HG02970 (cell line): ENCODE measurements around the gene SEC24C.
"Not testable (repeated sequence)": the region's sequence is repeated elsewhere in the genome, so short reads cannot be mapped to it uniquely, and the experiment has no call there.

Source experiments
- ATAC-seq: cut with Tn5 transposase; IDR thresholded peaks from one replicate; pipeline ENCODE4 v1.9.1; 2021; ENCODE audit warnings: mild to moderate bottlenecking, moderate library complexity, moderate number of reproducible peaks; ENCODE audit not compliant: unreplicated experiment, low FRiP score

SEC24C gene

DNA sequence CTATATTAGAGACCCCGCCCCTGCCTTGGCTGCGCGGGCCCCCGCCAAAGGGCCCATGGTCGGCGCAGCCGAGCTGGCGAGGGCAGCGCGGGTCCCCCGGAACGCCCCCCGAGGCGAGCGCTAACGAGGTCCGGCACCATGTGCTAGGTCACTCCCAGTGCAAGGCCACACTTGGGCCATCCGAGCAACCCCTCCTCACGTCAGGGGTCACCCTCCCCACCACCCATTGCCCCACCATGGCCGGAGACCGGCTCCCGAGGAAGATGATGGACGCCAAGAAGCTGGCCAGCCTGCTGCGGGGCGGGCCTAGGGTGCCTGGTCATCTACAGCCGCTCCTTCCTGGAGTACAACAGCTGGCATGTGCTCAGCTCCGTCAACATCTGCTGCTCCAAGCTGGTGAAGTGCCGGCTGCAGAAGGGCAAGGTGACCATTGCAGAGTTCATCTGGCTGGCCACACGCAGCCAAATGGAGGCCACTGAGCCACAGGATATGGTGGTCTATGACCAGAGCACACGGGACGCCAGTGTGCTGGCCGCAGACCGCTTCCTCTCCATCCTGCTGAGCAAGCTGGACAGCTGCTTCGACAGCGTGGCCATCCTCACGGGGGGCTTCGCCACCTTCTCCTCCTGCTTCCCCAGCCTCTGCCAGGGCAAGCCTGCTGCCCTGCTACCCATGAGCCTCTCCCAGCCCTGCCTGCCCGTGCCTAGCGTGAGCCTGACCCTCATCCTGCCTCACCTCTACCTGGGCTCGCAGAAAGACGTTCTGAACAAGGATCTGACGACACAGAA lies 12.4 kb upstream of the SEC24C start:
- no peak for ATAC-seq

- no peak for ATAC-seq
These were observed 11.7 kb upstream of the SEC24C start for GRCh38 chr10:73732426-73732825.

- no peak for ATAC-seq
These were observed 11.1 kb upstream of the SEC24C start for GRCh38 chr10:73732931-73733623.

DNA sequence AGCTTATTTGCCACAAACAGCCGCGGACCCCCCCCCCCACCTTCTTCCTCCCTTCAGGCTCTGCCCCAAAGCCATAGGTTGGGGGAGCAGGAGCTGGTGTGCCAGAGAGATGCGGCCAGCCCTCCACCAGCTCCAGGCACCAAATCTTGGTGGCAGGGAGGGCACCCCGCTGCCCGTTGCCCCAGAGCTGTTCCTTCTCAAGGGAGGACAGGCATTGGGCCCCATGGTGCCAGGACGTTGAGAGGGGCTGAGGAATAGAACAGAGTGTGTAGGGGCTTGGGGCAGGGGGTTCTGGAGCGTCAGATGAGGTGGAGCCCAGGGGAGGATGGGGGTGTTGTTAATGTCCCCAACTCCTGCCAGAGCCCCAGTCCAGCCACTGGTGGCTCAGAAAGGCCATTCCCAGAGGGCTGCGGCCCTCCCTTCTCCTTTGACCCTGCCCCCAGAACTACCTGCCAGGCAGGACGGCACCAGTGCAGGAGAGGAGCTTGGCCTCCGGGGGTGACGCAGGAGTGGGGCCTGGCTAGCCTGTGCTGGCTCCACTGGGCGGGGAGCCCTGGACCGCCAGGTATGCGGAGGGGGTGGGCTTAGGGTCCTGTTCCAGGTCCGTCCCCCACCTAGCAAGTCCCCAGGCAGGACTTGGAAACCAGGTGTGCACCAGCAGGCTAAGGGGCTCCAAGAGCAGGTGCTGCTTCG lies 10.0 kb upstream of the SEC24C start:
- no peak for ATAC-seq

DNA sequence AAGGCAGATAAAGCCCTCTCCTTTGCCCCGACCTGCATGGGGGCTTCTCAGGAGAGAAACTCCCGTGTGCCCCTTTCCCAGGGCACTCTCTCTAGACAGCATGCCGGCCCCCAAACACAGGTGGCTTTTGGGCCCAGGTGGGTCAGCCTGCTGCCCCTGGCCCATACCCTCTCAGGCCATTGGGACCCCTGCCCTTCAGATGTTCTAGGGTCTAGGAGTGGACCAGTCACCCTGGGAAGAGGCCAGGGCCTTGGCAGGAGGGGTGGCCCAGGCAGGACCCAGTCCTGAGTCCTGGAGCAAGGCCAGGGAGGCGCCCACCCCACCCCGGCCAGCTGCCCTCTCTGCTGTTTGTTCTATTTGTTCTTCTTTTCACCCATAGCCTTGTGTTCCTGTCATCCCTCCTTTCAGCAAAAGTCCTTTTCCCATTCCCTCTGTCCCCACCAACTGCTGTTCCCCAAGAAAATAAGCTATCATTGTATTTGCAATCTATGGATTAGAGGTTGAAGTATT lies 9.3 kb upstream of the SEC24C start:
- no peak for ATAC-seq

DNA sequence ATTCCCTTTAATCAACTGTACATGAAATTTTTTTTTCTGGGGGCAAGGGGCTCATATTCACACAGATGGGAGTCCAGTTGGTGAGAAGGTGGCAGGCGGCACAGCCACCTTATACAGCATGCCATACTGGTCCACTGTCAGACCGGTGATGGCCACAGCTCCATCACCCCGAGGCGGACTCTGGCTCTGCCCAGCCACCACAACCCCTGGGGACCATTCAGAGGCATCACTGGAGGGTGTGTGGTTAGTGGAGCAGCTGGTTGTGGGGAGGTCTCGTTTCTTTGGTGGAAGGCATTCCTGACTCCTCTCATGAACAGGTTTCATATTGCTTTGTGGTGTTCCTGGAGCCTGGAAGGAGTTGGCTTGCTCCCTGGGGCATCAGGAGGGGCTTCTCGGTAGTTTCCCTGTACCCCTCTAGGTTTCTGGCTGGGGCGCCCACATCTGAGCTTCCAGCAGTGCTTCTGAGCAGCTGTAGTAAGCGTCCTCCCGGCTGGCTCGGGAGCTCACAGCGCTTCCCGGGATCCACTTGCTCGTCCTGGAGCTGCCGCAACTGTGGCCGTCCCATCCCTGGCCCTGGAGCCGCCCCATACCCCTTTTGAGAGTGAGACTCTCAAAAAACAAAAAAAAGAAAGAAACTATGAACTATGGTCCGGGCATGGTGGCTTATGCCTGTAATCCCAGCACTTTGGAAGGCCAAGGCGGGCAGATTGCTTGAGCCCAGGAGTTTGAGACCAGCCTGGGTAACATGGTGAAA lies 3.5 kb upstream of the SEC24C start:
- not testable (repeated sequence) for ATAC-seq

DNA sequence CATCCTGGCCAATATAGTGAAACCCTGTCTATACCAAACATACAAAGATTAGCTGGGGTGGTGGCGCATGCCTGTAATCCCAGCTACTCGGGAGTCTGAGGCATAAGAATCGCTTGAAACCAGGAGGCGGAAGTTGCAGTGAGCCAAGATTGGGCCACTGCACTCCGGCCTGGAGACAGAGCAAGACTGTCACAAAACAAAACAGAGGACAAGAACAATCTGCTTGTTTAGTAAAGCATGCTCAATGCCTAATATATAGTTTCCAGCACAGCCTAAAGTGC lies 1.8 kb upstream of the SEC24C start:
- ATAC-seq: no peak

- ATAC-seq: no peak
These were observed 756 bp upstream of the SEC24C start for GRCh38 chr10:73743327-73743904.

- ATAC-seq: peak; percentile 16
These were observed 448 bp downstream of the SEC24C start for GRCh38 chr10:73744664-73744975.

- no peak for ATAC-seq
These were observed 2.5 kb downstream of the SEC24C start for GRCh38 chr10:73746721-73747120.

DNA sequence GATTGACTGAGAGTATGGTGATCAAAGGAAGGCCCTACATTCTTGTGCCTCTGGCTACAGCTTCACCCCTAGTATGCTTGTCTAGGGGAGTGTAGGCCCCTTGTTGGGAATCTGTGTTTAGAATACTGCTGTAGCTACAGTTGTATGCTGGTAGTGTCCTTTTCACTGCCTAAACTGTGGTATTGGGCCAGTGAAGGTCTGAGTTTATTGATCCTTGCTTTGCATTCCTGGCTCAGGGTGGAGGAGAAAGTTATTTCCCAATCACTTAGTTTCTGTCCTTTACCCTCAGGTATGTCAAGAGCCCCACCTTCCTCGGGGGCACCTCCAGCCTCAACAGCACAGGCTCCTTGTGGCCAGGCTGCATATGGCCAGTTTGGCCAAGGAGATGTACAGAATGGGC lies 6.6 kb downstream of the SEC24C start:
- no peak for ATAC-seq

GRCh38 chr10:73756183-73756582 lies 12.0 kb downstream of the SEC24C start:
- no peak for ATAC-seq

- no peak for ATAC-seq
These were observed 14.7 kb downstream of the SEC24C start for GRCh38 chr10:73758704-73759511.

DNA sequence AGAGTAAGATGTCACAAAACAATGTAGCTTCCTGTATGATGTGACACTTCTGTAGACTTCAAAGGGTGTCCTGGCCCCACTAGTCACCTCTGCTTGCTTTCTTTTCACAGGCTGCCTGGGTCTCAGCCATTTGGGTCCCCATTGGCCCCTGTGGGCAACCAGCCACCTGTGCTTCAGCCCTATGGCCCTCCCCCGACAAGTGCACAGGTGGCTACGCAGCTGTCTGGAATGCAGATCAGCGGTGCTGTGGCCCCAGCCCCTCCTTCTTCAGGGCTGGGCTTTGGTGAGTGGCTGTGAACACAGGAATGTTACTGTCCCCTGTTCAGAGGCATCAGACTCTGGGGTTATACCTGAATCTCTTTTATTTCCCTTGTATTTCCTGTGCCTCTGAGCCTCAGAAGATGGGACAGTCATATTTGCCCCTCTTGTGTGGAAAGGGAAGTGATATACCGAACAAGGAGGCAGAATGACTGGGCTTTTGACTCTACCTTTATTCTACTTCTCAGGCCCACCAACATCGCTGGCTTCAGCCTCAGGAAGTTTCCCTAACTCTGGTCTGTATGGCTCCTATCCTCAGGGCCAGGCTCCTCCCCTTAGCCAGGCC lies 15.4 kb downstream of the SEC24C start:
- no peak for ATAC-seq

- ATAC-seq: no peak
These were observed 17.6 kb downstream of the SEC24C start for GRCh38 chr10:73761781-73762180.

GRCh38 chr10:73762915-73763314 lies 18.7 kb downstream of the SEC24C start:
- no peak for ATAC-seq

DNA sequence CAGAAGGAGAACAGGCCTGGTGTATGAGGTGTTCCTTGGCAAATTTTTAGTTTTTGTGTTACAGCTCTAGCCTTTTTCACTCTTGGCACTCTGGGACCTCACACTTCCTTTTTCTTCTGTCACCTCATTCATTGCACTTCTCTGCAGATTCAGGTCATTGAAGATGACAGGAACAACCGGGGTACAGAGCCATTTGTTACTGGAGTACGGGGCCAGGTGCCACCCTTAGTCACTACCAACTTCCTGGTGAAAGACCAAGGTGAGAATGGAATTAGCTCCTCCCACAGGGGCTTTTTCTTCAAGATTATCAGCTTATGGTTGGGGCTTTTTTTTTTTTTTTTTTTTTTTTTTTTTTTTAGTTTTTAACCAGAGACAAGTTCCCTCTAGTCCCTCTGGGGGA lies 19.2 kb downstream of the SEC24C start:
- ATAC-seq: no peak

GRCh38 chr10:73765066-73765465 lies 20.9 kb downstream of the SEC24C start:
- ATAC-seq: no peak

DNA sequence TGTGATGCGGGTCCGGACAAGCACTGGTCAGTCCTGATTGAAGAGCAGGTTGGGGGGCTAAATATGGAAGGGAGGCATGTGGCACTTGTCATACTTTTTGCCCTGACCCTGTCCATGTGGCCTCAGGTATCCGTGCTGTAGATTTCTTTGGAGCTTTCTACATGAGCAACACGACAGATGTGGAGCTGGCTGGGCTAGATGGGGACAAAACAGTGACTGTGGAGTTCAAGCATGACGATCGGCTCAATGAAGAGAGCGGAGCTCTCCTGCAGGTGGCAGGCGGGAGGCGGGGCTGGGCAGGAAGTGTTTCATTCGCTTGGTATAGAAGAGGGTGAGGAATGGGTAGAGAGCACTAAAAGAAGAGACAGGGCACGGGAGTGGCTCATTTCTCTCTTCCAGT lies 24.7 kb downstream of the SEC24C start:
- no peak for ATAC-seq
